ENCODE results near the gene TAS1R2.
"Not testable (repeated sequence)": the region's sequence is repeated elsewhere in the genome, so short reads cannot be mapped to it uniquely, and the experiment has no call there.

Gene TAS1R2

DNA sequence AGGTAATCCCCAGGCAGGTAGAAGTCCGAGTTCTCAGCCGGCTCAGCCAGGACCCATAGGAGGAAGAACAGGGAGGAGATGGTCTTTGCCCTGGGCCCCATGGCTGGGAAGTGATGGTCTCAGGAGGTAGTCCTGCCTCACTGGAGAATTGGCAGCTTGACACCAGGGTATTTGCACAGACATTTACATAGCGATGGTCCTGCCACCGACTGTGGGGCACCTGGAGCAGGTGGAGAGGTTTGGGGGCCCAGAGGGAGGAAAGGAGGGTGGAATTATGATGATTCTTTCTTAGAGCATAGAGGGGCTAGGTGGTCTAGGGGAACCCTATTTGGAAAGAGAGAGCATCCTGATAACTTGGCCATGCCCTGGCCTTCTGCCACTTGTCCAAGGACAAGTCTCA, at the start of gene TAS1R2:
Gene TAS1R2, minus strand, starts transcription at position 101 of the 400 bp plus-strand sequence. Its CDS starts 0 bp downstream, at position 101.
- DNase-seq, result no peak

- DNase-seq, result no peak
Measured at GRCh38 chr1:18907917-18908845, 48.7 kb upstream of the TAS1R2 start.

DNA sequence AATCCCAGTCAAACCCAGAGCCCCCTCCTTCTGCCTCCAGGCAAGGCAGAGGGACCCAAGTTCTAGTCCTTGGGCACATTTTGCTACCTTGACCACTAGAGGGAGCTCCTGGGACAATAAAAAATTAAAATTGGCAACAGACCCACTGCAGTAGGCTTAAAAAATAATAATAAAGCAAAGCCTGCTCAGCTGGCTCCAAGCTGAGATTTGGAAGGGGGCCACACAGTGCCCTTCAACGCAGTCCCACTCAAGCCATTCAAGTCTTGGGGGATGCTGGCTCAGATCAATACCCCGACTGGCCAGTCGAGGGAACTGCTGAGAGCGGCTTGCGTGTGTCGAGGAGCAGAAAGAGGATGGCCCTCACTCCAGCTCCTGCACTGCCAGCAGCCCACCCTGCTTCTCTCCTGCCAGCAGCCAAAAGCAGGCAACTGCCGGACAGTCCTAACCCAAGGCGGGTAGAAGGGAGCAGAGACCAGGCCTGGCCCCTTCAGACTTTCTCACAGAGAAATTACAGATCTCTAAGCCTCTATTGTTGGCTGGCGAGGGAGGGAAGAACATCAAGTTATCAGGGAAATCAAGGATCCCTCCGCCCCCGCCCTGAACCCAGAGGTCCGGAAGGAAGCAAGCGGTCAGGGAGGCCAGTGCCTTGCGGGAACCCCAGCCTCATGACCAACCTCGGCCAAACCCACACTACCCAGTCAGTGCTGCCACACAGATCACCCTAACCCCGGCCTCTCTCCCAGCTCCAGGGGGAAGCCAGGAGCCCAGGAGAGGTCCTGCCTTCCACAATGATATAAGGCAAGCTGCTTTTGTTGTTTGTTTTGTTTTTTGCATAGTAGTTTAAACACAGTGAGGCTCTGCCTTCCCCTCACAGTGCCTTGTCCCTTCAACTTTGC, 47.8 kb upstream of the TAS1R2 start:
- DNase-seq, result peak; percentile 66

GRCh38 chr1:18903291-18903756, 43.9 kb upstream of the TAS1R2 start:
- no peak for DNase-seq

DNA sequence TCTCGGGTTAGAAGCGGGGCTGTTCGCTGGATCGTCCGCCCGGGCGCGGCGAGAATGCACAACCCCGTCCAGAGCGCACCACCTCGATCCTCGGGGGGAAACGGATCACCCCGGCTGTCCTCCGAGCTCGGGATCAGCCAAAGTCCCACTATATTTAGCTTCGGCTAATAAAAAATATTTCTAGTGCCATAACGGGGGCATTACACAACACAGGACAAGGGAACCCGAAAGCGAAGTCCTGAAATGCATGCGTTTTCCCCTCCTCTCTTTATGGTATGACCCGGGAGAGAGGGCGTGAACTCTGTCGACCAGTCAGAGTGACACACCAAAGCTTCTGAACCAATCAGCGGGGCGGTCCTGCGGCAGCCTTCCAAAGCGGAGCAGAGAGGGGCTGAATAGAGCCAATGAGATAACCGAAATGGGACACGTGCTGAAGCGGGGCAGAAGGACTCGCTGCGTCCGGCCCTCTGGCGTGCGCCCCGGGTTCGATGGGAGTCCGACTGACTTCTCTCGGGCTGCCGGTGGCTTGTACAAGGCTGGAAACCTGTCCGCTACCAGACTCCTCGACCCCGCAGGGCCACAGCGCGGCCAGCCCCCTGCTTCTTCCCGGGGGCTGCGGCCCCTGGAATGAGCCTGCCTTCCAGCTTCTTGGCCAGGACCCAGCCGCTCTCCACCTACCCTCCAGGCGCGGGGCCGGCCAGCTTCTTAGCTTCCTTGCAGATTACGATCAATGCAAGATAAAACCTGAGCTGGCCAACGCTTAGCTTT, 43.2 kb upstream of the TAS1R2 start, which contains the start of gene ALDH4A1:
Gene ALDH4A1, minus strand, starts transcription at position 33 of the 768 bp plus-strand sequence. Its CDS starts 32 bp downstream, at position 1.
- peak; percentile 97 for DNase-seq

DNA sequence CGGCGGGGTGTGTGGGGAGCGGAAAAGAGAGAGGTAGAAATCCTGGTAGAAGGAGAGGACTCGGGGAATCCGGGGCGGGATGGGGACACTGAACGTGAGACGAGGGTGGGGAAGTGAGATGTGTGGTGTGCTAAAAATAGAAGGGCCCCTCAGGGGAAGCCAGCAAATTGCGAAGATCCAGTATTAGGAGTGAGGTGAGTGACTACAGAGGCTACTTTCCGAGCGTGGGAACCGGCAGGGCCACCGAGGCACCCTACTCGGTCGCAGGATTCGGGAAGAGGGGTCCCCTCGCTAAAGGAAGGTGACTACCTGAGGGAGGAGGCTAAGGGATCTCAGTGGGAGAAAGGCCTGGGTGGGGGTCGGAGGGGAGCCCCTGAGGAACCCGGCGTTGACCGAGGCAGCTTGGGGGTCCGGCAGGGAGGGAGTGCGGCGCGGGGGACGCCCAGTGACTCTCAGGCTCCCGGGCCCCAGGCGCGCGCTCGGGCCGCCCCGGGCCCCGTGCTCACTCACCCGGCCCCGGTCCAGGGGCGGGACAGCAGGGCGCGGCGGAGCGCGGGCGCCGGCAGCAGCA, 42.6 kb upstream of the TAS1R2 start:
- no peak for DNase-seq

DNA sequence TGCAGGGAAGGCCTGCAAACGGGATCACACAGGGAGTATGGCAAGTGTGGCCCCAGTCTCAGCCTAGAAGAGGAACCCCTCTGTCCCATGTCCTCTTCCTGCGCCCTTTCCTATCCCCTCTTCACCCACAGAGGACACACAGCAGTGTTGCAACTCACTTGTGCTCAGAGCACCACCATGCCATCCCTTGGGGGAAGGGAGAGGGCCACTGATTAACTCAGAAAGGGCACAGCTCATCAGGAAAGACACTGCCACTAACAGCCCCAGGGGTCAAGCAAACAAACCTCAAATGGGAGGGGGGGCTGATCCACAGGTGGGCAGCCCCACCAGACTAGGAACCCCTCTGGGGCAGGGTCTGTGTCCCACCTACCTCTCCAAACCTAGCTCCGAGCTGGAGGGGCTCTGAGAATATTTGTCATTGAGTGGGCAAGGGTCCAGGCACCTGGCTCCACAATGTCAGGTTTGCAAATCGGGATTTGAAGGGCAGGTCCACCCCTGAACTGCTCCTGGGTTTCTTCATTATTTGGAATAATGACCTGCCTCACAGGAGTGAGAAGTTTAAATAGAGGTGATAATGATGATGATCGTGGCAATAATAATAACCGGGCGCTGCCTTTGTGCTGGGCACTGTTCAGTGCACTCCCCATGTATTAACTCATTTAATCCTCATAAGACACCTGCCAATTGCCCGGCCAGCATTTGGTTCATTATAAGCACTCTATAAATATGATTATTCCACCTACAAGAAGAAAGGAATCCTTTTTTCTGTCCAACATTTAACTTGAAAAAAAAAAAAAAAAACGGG, 41.9 kb upstream of the TAS1R2 start:
- no peak for DNase-seq

DNA sequence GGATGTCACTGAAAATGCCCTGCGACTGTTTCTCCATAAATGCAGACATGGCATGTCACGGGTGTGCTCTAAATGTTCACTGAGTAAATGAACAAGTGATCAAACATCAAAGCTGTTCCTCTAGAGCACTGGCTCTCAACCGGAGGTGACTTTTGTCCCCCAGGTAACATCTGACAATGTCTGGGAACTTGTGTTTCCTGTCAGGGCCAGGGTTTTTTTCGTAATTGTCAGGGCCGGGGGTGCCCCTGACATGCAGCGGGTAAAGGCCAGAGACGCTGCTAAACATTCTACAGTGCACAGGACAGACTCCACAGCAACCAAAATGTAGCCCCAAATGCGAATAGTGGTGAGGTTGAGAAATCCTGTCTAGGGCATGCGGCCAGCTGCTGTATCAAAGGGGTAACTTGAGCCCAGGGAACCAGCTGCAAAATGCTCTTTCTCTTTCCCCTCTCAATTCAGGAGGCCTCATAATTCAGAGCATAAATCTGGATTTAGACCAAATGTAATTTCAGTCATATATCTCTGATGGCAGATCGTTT, 40.9 kb upstream of the TAS1R2 start:
- DNase-seq, result no peak

GRCh38 chr1:18899363-18900049, 40.0 kb upstream of the TAS1R2 start:
- no peak for DNase-seq

DNA sequence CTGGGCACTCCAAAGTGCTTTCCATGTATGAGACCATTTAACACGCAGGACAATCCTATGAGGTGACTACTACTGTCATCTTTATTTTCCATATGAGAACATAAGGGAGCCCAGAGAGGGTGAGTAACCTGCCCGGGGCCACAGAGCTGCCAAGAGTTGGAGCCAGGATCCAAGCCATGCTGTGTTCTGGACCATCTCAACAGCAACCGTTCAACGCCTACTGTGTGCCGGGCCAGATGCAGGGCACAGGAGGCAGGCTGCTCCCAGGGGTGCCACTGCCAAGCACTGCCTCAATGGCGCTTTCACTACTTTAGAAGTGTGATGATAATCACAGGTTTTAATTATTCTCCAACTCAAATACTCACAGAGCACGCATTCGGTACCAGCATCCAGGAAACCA, 39.1 kb upstream of the TAS1R2 start:
- DNase-seq, result no peak

DNA sequence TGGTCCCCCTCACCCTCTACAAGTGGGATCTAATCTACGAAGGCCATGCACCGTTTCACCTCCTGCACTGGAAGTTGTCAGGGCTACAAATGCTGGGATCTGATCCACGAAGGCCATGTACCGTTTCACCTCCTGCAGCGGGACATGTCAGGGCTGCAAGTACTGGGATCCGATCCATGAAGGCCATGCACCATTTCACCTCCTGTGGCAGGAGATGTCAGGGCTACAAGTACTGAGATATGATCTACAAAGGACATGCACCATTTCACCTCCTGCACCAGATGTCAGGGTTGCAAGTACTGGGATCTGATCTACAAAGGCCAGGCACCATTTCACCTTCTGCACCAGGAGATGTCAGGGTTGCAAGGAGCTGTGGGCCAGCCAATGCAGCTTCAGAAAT, 35.9 kb upstream of the TAS1R2 start:
- no peak for DNase-seq

GRCh38 chr1:18893120-18893519, 33.7 kb upstream of the TAS1R2 start:
- no peak for DNase-seq

- not testable (repeated sequence) for DNase-seq
Measured at GRCh38 chr1:18891858-18892257, 32.4 kb upstream of the TAS1R2 start.

DNA sequence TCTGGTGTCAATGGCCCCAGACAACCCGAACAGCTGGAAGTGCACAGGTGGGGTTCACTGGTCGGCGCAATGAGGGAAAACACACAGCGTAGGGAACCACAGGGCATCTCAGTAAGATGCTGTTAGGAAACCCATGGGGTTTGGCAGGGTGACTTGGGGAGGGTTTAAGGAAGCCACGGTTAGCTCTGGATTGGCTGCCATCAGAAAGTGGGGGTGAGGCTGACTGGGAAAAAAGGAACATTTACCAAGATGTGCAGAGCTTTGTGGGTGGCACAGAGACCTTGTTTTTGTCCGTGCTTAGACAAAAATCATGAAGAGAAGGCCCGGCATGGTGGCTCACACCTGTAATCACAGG, 31.9 kb upstream of the TAS1R2 start:
- no peak for DNase-seq

GRCh38 chr1:18890706-18891425, 31.4 kb upstream of the TAS1R2 start:
- DNase-seq, result no peak

- DNase-seq, result no peak
Measured at GRCh38 chr1:18886003-18886335, 26.5 kb upstream of the TAS1R2 start.

- no peak for DNase-seq
Measured at GRCh38 chr1:18885311-18886002, 26.0 kb upstream of the TAS1R2 start.

DNA sequence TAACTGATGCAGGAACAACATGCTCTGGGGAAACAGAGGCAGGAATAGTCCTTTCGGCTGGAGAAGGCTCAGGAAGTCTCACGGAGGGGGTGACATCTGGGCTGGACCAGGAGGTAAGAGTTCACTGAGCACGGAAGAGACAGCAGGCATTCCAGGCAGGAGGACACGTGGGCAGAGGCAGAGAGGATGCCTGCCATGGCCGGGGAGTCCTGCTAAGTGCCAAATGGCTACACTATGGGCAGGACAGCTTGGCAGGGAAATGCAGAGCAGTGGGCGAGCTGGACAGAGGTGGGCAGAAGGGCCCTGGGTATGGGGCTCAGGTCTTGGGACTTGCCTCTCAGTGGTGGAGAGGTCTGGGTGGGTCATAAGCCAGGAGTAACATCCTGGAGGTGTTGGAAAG, 25.3 kb upstream of the TAS1R2 start:
- DNase-seq, result no peak

DNA sequence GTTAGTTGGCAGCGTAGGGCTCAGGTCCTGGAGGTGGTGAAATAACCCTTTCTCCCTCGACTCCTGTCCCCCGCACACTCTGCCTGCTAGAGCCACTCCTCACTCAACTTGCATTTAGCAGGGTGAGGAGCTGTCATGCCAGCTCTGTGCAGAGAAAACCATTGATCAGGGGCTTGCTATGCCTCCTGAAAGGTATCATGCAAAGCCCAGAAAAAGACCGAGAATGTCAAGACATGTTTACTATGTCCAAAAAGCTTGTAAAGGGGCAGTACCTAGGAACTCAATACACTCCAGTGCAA, 24.9 kb upstream of the TAS1R2 start:
- no peak for DNase-seq

All from NCI-H2227 treated with DMSO at 0.1 percent for 48 hours (cell line).